Limb (tissue), 2 donors: ENCODE results near the gene PCSK7.
A peak's percentile ranks its signal among the peaks of the same experiment; 100 is the strongest.

Experiments used
- DNase-seq, 2 donors: peaks; one replicate each; pipeline ENCODE4 v3.0.0-alpha.2; 2016; ENCODE audit errors: extremely low spot score in 2 of 2

Gene PCSK7

GRCh38 chr11:117230999-117231841 is 653 bp downstream of the PCSK7 start:
- DNase-seq: no peak

- no peak for DNase-seq
These were observed 1.4 kb downstream of the PCSK7 start for GRCh38 chr11:117230286-117230961.

GRCh38 chr11:117229931-117230285 is 2.0 kb downstream of the PCSK7 start:
- DNase-seq: no peak

GRCh38 chr11:117229411-117229810 is 2.5 kb downstream of the PCSK7 start:
- no peak for DNase-seq

- no peak for DNase-seq
These were observed 3.8 kb downstream of the PCSK7 start for GRCh38 chr11:117228091-117228490.

GRCh38 chr11:117226388-117227385 is 5.2 kb downstream of the PCSK7 start:
- peak; percentile 57 to 89 for DNase-seq

- no peak for DNase-seq
These were observed 6.2 kb downstream of the PCSK7 start for GRCh38 chr11:117225553-117226170.

GRCh38 chr11:117223741-117224689 is 7.9 kb downstream of the PCSK7 start:
- no peak for DNase-seq

- no peak for DNase-seq
These were observed 8.7 kb downstream of the PCSK7 start for GRCh38 chr11:117222991-117223740.

GRCh38 chr11:117221775-117222517 is 9.9 kb downstream of the PCSK7 start:
- peak in 1 of 2 donors; percentile 64 for DNase-seq

GRCh38 chr11:117220999-117221774 is 10.7 kb downstream of the PCSK7 start:
- peak in 1 of 2 donors; percentile 64 for DNase-seq

GRCh38 chr11:117220568-117220967 is 11.3 kb downstream of the PCSK7 start:
- DNase-seq: peak in 1 of 2 donors; percentile 44

- no peak for DNase-seq
These were observed 11.9 kb downstream of the PCSK7 start for GRCh38 chr11:117219995-117220394.

- no peak for DNase-seq
These were observed 12.4 kb downstream of the PCSK7 start for GRCh38 chr11:117219455-117219854.

- no peak for DNase-seq
These were observed 12.9 kb downstream of the PCSK7 start for GRCh38 chr11:117219001-117219400.

- no peak for DNase-seq
These were observed 13.5 kb downstream of the PCSK7 start for GRCh38 chr11:117218133-117218915.
